GM12864 (cell line): ENCODE results near the gene SNTB2.

Experiments used
- DNase-seq: peaks from one replicate; pipeline ENCODE4 v3.0.0-alpha.2; 2011; ENCODE audit warnings: low read depth
- H3K4me3 ChIP-seq: 2 replicates; pipeline ENCODE4 v1.5.1; 2011; ENCODE audit warnings: mild to moderate bottlenecking, low read depth, low read length, control low read depth
- CTCF ChIP-seq: IDR thresholded peaks from 2 replicates; pipeline ENCODE4 v1.5.1; 2011; ENCODE audit warnings: low read depth, mild to moderate bottlenecking, moderate library complexity, low read length, control low read depth, inconsistent platforms; ENCODE audit errors: missing control alignments

SNTB2 gene

GRCh38 chr16:69315486-69316311, 128.7 kb downstream of the SNTB2 start:
- no peak overlapping the region for H3K4me3 ChIP-seq
- TF ChIP-seq CTCF, result no peak
- no peak for DNase-seq

- no peak for DNase-seq
- H3K4me3 ChIP-seq, result no peak overlapping the region
- TF ChIP-seq CTCF, result no peak
Observed at GRCh38 chr16:69316595-69317034, 129.7 kb downstream of the SNTB2 start.

- no peak for TF ChIP-seq CTCF
- no peak for DNase-seq
Observed at GRCh38 chr16:69318177-69318910, 131.4 kb downstream of the SNTB2 start.

GRCh38 chr16:69318911-69319289, 131.9 kb downstream of the SNTB2 start:
- H3K4me3 ChIP-seq, result no peak overlapping the region
- no peak for DNase-seq
- no peak for TF ChIP-seq CTCF

More at GRCh38 chr16:69318177-69318910, 131.4 kb downstream of the SNTB2 start:
- no peak overlapping the region for H3K4me3 ChIP-seq

- no peak for TF ChIP-seq CTCF
- no peak for DNase-seq
- no peak overlapping the region for H3K4me3 ChIP-seq
Observed at GRCh38 chr16:69319381-69319780, 132.4 kb downstream of the SNTB2 start.

GRCh38 chr16:69319826-69320739, 133.1 kb downstream of the SNTB2 start:
- DNase-seq, result no peak
- no peak for TF ChIP-seq CTCF
- no peak overlapping the region for H3K4me3 ChIP-seq
